Activated CD8-positive, alpha-beta T cell treated with anti-CD3 and anti-CD28 coated beads for 36 hours (primary cell): ENCODE data around the gene THAP2. TPM values are rescaled to one million over a fixed set of nuclear protein-coding genes. Genes with fewer than 3 reads are reported as not detected.

Experiments
- ATAC-seq: fragments of 200-7000 bp; cut with Tn5 transposase; one replicate; pipeline ENCODE4 v1.10.0; 2021; ENCODE audit warnings: mild to moderate bottlenecking, moderate library complexity
- CTCF ChIA-PET: fragments of 350-600 bp; sonication (Branson Sonifier 250); formaldehyde crosslinking; loops from one replicate; lab custom pipeline; 2021; ENCODE audit warnings: antibody characterized with exemption; lab: Charles Lee
- POLR2A ChIA-PET: fragments of 350-600 bp; sonication (Branson Sonifier 250); formaldehyde crosslinking; loops from one replicate; lab custom pipeline; 2021; ENCODE audit warnings: antibody characterized with exemption; lab: Charles Lee
- DNase-seq: peaks from one replicate; pipeline ENCODE4 v3.0.0-alpha.2; 2020
- H3K27ac Mint-ChIP-seq: one replicate; pipeline ENCODE4 v1.8.0; 2021; ENCODE audit warnings: mild to moderate bottlenecking, mixed read lengths
- H3K27me3 Mint-ChIP-seq: one replicate; pipeline ENCODE4 v1.8.0; 2021; ENCODE audit warnings: mixed read lengths
- H3K36me3 Mint-ChIP-seq: one replicate; pipeline ENCODE4 v1.8.0; 2021; ENCODE audit warnings: low read depth, mixed read lengths
- H3K4me1 Mint-ChIP-seq: one replicate; pipeline ENCODE4 v1.8.0; 2021; ENCODE audit warnings: low read depth, mixed read lengths
- H3K4me3 Mint-ChIP-seq: one replicate; pipeline ENCODE4 v1.8.0; 2021; ENCODE audit warnings: mild to moderate bottlenecking, moderate library complexity, mixed read lengths
- H3K9me3 Mint-ChIP-seq: one replicate; pipeline ENCODE4 v1.8.0; 2021; ENCODE audit warnings: mixed read lengths
- CTCF ChIP-seq: fragments of 200-600 bp; IDR thresholded peaks from one replicate; pipeline ENCODE4 v1.8.0; 2022; ENCODE audit warnings: antibody characterized with exemption, mild to moderate bottlenecking
- intact Hi-C: fragments of 100-400 bp; cut with micrococcal nuclease; formaldehyde crosslinking; loops from one replicate; pipeline ENCODE4 v1.10.0; 2022
- total RNA-seq, 2 experiments: library from RNA; stranded (reverse); gene quantifications; one replicate each; pipeline ENCODE4 v1.2.3, GENCODE V29; 2021

Gene THAP2
- total RNA-seq, 2 experiments from 2014 or later, result 10.8 to 12.2 TPM

GRCh38 chr12:71708658-71709057, 44.6 kb downstream of the THAP2 start:
- H3K9me3 Mint-ChIP-seq, result peaks cover 14% of the 10 kb centered on the region
- intact Hi-C loops, result no loop called here
- H3K4me1 Mint-ChIP-seq, result no peaks in the 10 kb centered on the region
- no peaks in the 10 kb centered on the region for H3K27me3 Mint-ChIP-seq
- DNase-seq (no peak), ATAC-seq (no peak)
- peaks cover 11% of the 10 kb centered on the region for H3K36me3 Mint-ChIP-seq
- ChIA-PET CTCF (interaction anchor here (1.2 kb wide), 1 partner anchor 34 kb away, joined by 3 read pairs; no protein-coding TSS in a partner anchor), POLR2A (interaction anchor here (1.5 kb wide), 1 partner anchor 45 kb away, joined by 4 read pairs; the partner anchor contains the start of genes THAP2 and ZFC3H1)
- H3K27ac Mint-ChIP-seq, result no peak overlapping the region
- TF ChIP-seq CTCF, result no peak
- no peak overlapping the region for H3K4me3 Mint-ChIP-seq

- H3K9me3 Mint-ChIP-seq, result peaks cover 25% of the 10 kb centered on the region
- intact Hi-C loops, result no loop called here
- H3K4me1 Mint-ChIP-seq, result no peaks in the 10 kb centered on the region
- no peaks in the 10 kb centered on the region for H3K27me3 Mint-ChIP-seq
- peaks cover 11% of the 10 kb centered on the region for H3K36me3 Mint-ChIP-seq
- ATAC-seq (peak; percentile 39), DNase-seq (no peak)
- no peak overlapping the region for H3K4me3 Mint-ChIP-seq
- ChIA-PET CTCF (no interaction called here), POLR2A (no interaction called here)
- no peak overlapping the region for H3K27ac Mint-ChIP-seq
- TF ChIP-seq CTCF, result no peak
These were observed 46.4 kb downstream of the THAP2 start for GRCh38 chr12:71710276-71711125.

- no peak for DNase-seq
- Mint-ChIP-seq H3K4me1 (no peaks in the 10 kb centered on the region), H3K9me3 (peaks cover 16% of the 10 kb centered on the region), H3K36me3 (no peaks in the 10 kb centered on the region), H3K27me3 (no peaks in the 10 kb centered on the region), H3K27ac (no peak overlapping the region), H3K4me3 (no peak overlapping the region)
- ChIA-PET POLR2A (no interaction called here), CTCF (no interaction called here)
- TF ChIP-seq CTCF, result no peak
- no peak for ATAC-seq
- intact Hi-C loops, result no loop called here
These were observed 54.5 kb downstream of the THAP2 start for GRCh38 chr12:71718611-71719010.

GRCh38 chr12:71719647-71720370, 55.7 kb downstream of the THAP2 start:
- intact Hi-C loops, result no loop called here
- H3K27me3 Mint-ChIP-seq, result no peaks in the 10 kb centered on the region
- H3K4me1 Mint-ChIP-seq, result no peaks in the 10 kb centered on the region
- no peaks in the 10 kb centered on the region for H3K36me3 Mint-ChIP-seq
- ATAC-seq, result no peak
- ChIA-PET POLR2A (interaction anchor here (0.6 kb wide), 1 partner anchor 83 kb away, joined by 10 read pairs; no protein-coding TSS in a partner anchor), CTCF (interaction anchor here (0.6 kb wide), 1 partner anchor 117 kb away, joined by 3 read pairs; no protein-coding TSS in a partner anchor)
- TF ChIP-seq CTCF, result no peak
- no peak for DNase-seq
- H3K9me3 Mint-ChIP-seq, result peaks cover 9% of the 10 kb centered on the region
- H3K4me3 Mint-ChIP-seq, result no peak overlapping the region
- H3K27ac Mint-ChIP-seq, result no peak overlapping the region
